Mesendoderm (in vitro differentiated cells): ENCODE measurements around the gene ALK.
A peak's percentile ranks its signal among the peaks of the same experiment; 100 is the strongest.

ENCODE experiments used
- DNase-seq: peaks from one replicate; pipeline ENCODE4 v3.0.0; 2013
- H2AK5ac ChIP-seq: 2 replicates; pipeline ENCODE4 v1.6.1; 2013; ENCODE audit warnings: low read length, inconsistent platforms
- H2BK120ac ChIP-seq: 2 replicates; pipeline ENCODE4 v1.6.1; 2013; ENCODE audit warnings: low read depth, mild to moderate bottlenecking, low read length, moderate library complexity, mixed read lengths
- H2BK15ac ChIP-seq: replicated peaks from 2 replicates; pipeline ENCODE4 v1.6.1; 2013; ENCODE audit warnings: low read depth, mild to moderate bottlenecking, moderate library complexity
- H2BK5ac ChIP-seq: 2 replicates; pipeline ENCODE4 v1.6.1; 2013; ENCODE audit warnings: low read length, inconsistent platforms
- H3K18ac ChIP-seq: 2 replicates; pipeline ENCODE4 v1.6.1; 2013; ENCODE audit warnings: mild to moderate bottlenecking, low read length, mixed read lengths
- H3K23ac ChIP-seq: one replicate; pipeline ENCODE4 v1.6.1; 2013; ENCODE audit warnings: low read length
- H3K27ac ChIP-seq: 2 replicates; pipeline ENCODE4 v1.5.1; 2013; ENCODE audit warnings: low read depth, mild to moderate bottlenecking, inconsistent platforms, low read length, moderate library complexity
- H3K27me3 ChIP-seq: 2 replicates; pipeline ENCODE4 v1.6.1; 2013; ENCODE audit warnings: low read length, control low read depth, mild to moderate bottlenecking, inconsistent platforms; ENCODE audit not compliant: insufficient read depth, poor library complexity
- H3K36me3 ChIP-seq: 2 replicates; pipeline ENCODE4 v1.6.1; 2013; ENCODE audit warnings: low read length, inconsistent platforms; ENCODE audit not compliant: control insufficient read depth, insufficient read depth
- H3K4ac ChIP-seq: one replicate; pipeline ENCODE4 v1.6.1; 2013; ENCODE audit warnings: low read depth, mild to moderate bottlenecking, low read length, moderate library complexity
- H3K4me1 ChIP-seq: 2 replicates; pipeline ENCODE4 v1.6.1; 2013; ENCODE audit warnings: low read depth, low read length, inconsistent platforms; ENCODE audit not compliant: control insufficient read depth
- H3K4me2 ChIP-seq: 2 replicates; pipeline ENCODE4 v1.6.1; 2013; ENCODE audit warnings: low read length
- H3K4me3 ChIP-seq: 2 replicates; pipeline ENCODE4 v1.5.1; 2013; ENCODE audit warnings: mild to moderate bottlenecking, low read length
- H3K56ac ChIP-seq: one replicate; pipeline ENCODE4 v1.6.1; 2013; ENCODE audit warnings: low read length
- H3K79me1 ChIP-seq: 2 replicates; pipeline ENCODE4 v1.6.1; 2013; ENCODE audit warnings: low read length, inconsistent platforms
- H3K79me2 ChIP-seq: 2 replicates; pipeline ENCODE4 v1.6.1; 2013; ENCODE audit warnings: mild to moderate bottlenecking, low read length; ENCODE audit not compliant: control insufficient read depth, insufficient read depth
- H3K9ac ChIP-seq: 2 replicates; pipeline ENCODE4 v1.6.1; 2013; ENCODE audit warnings: low read length, inconsistent platforms
- H4K5ac ChIP-seq: one replicate; pipeline ENCODE4 v1.6.1; 2013; ENCODE audit warnings: low read length
- H4K8ac ChIP-seq: one replicate; pipeline ENCODE4 v1.6.1; 2013; ENCODE audit warnings: low read depth, mild to moderate bottlenecking, control low read depth, low read length, moderate library complexity
- WGBS: extraction: QIAGEN DNeasy Blood & Tissue Kit; methylation state at CpG from one replicate; pipeline ENCODE4 v1.1.7; 2013; ENCODE audit warnings: low lambda C conversion rate, missing lambda C conversion rate; ENCODE audit not compliant: insufficient coverage; ENCODE audit errors: extremely low coverage; 5-methylcytosine and 5-hydroxymethylcytosine counted together

The ALK gene

GRCh38 chr2:29657674-29658073 lies 263.7 kb downstream of the ALK start:
- no peak overlapping the region for H2BK5ac ChIP-seq
- no peaks in the 10 kb centered on the region for H3K79me1 ChIP-seq
- H3K56ac ChIP-seq, result no peak overlapping the region
- no peaks in the 10 kb centered on the region for H3K4me1 ChIP-seq
- H3K27me3 ChIP-seq, result no peaks in the 10 kb centered on the region
- no peak overlapping the region for H4K8ac ChIP-seq
- no peak overlapping the region for H3K4me3 ChIP-seq
- H3K27ac ChIP-seq, result no peak overlapping the region
- H2BK15ac ChIP-seq, result no peak overlapping the region
- WGBS, result no CpG with 5 or more reads among the region's 4 CpGs
- H3K4me2 ChIP-seq, result no peak overlapping the region
- no peaks in the 10 kb centered on the region for H3K36me3 ChIP-seq
- no peak overlapping the region for H4K5ac ChIP-seq
- DNase-seq, result no peak
- H3K9ac ChIP-seq, result no peak overlapping the region
- no peak overlapping the region for H2AK5ac ChIP-seq
- H3K4ac ChIP-seq, result no peak overlapping the region
- H3K18ac ChIP-seq, result no peak overlapping the region
- H3K23ac ChIP-seq, result no peak overlapping the region
- H3K79me2 ChIP-seq, result no peaks in the 10 kb centered on the region
- no peak overlapping the region for H2BK120ac ChIP-seq

GRCh38 chr2:29655391-29656086 lies 265.8 kb downstream of the ALK start:
- no peak overlapping the region for H3K9ac ChIP-seq
- H3K4ac ChIP-seq, result no peak overlapping the region
- no peaks in the 10 kb centered on the region for H3K79me1 ChIP-seq
- no peaks in the 10 kb centered on the region for H3K27me3 ChIP-seq
- H3K4me2 ChIP-seq, result no peak overlapping the region
- no peak overlapping the region for H3K18ac ChIP-seq
- H3K27ac ChIP-seq, result no peak overlapping the region
- H3K23ac ChIP-seq, result no peak overlapping the region
- no peak for DNase-seq
- H4K5ac ChIP-seq, result no peak overlapping the region
- H3K4me1 ChIP-seq, result no peaks in the 10 kb centered on the region
- H3K36me3 ChIP-seq, result no peaks in the 10 kb centered on the region
- WGBS, result no CpG with 5 or more reads among the region's 3 CpGs
- H2AK5ac ChIP-seq, result no peak overlapping the region
- H2BK15ac ChIP-seq, result no peak overlapping the region
- no peaks in the 10 kb centered on the region for H3K79me2 ChIP-seq
- H2BK120ac ChIP-seq, result no peak overlapping the region
- H4K8ac ChIP-seq, result no peak overlapping the region
- H3K56ac ChIP-seq, result no peak overlapping the region
- H2BK5ac ChIP-seq, result no peak overlapping the region
- H3K4me3 ChIP-seq, result no peak overlapping the region

GRCh38 chr2:29650631-29651097 lies 270.7 kb downstream of the ALK start:
- no peak overlapping the region for H3K56ac ChIP-seq
- H3K4me1 ChIP-seq, result no peaks in the 10 kb centered on the region
- DNase-seq, result peak; percentile 10
- no peak overlapping the region for H2BK120ac ChIP-seq
- no peak overlapping the region for H3K23ac ChIP-seq
- H3K9ac ChIP-seq, result no peak overlapping the region
- WGBS, result no CpG with 5 or more reads among the region's 8 CpGs
- no peak overlapping the region for H2AK5ac ChIP-seq
- H3K4ac ChIP-seq, result no peak overlapping the region
- H3K4me2 ChIP-seq, result no peak overlapping the region
- H3K18ac ChIP-seq, result no peak overlapping the region
- no peak overlapping the region for H3K27ac ChIP-seq
- H2BK5ac ChIP-seq, result no peak overlapping the region
- no peak overlapping the region for H3K4me3 ChIP-seq
- no peak overlapping the region for H4K8ac ChIP-seq
- no peaks in the 10 kb centered on the region for H3K79me2 ChIP-seq
- no peaks in the 10 kb centered on the region for H3K27me3 ChIP-seq
- H3K36me3 ChIP-seq, result no peaks in the 10 kb centered on the region
- no peak overlapping the region for H2BK15ac ChIP-seq
- H3K79me1 ChIP-seq, result no peaks in the 10 kb centered on the region
- H4K5ac ChIP-seq, result no peak overlapping the region

GRCh38 chr2:29644949-29645348 lies 276.4 kb downstream of the ALK start:
- no peak overlapping the region for H3K27ac ChIP-seq
- H2BK120ac ChIP-seq, result no peak overlapping the region
- H3K79me2 ChIP-seq, result no peaks in the 10 kb centered on the region
- no peaks in the 10 kb centered on the region for H3K36me3 ChIP-seq
- no peak overlapping the region for H3K4me2 ChIP-seq
- H3K4ac ChIP-seq, result no peak overlapping the region
- H3K56ac ChIP-seq, result no peak overlapping the region
- H2AK5ac ChIP-seq, result no peak overlapping the region
- no peak overlapping the region for H3K23ac ChIP-seq
- no peaks in the 10 kb centered on the region for H3K27me3 ChIP-seq
- DNase-seq, result no peak
- no peak overlapping the region for H2BK15ac ChIP-seq
- H4K5ac ChIP-seq, result no peak overlapping the region
- no peak overlapping the region for H3K4me3 ChIP-seq
- H3K4me1 ChIP-seq, result no peaks in the 10 kb centered on the region
- no CpG with 5 or more reads among the region's 1 CpG for WGBS
- H3K9ac ChIP-seq, result no peak overlapping the region
- H3K18ac ChIP-seq, result no peak overlapping the region
- H4K8ac ChIP-seq, result no peak overlapping the region
- H3K79me1 ChIP-seq, result no peaks in the 10 kb centered on the region
- H2BK5ac ChIP-seq, result no peak overlapping the region

GRCh38 chr2:29643196-29643595 lies 278.2 kb downstream of the ALK start:
- H4K8ac ChIP-seq, result no peak overlapping the region
- no peaks in the 10 kb centered on the region for H3K4me1 ChIP-seq
- H3K4ac ChIP-seq, result no peak overlapping the region
- no peaks in the 10 kb centered on the region for H3K27me3 ChIP-seq
- no peak overlapping the region for H3K9ac ChIP-seq
- H3K79me1 ChIP-seq, result no peaks in the 10 kb centered on the region
- H3K79me2 ChIP-seq, result no peaks in the 10 kb centered on the region
- no peak overlapping the region for H2BK15ac ChIP-seq
- no peak overlapping the region for H2BK120ac ChIP-seq
- no peak overlapping the region for H2AK5ac ChIP-seq
- no peak overlapping the region for H3K23ac ChIP-seq
- no peak overlapping the region for H3K18ac ChIP-seq
- H3K36me3 ChIP-seq, result no peaks in the 10 kb centered on the region
- no peak overlapping the region for H3K4me3 ChIP-seq
- no peak overlapping the region for H3K27ac ChIP-seq
- H3K4me2 ChIP-seq, result no peak overlapping the region
- H4K5ac ChIP-seq, result no peak overlapping the region
- H3K56ac ChIP-seq, result no peak overlapping the region
- H2BK5ac ChIP-seq, result no peak overlapping the region
- no peak for DNase-seq

- H3K36me3 ChIP-seq, result no peaks in the 10 kb centered on the region
- H2AK5ac ChIP-seq, result no peak overlapping the region
- WGBS, result no CpG with 5 or more reads among the region's 5 CpGs
- no peak overlapping the region for H3K56ac ChIP-seq
- no peaks in the 10 kb centered on the region for H3K27me3 ChIP-seq
- no peaks in the 10 kb centered on the region for H3K79me2 ChIP-seq
- no peak overlapping the region for H3K18ac ChIP-seq
- H2BK5ac ChIP-seq, result no peak overlapping the region
- H3K4me3 ChIP-seq, result no peak overlapping the region
- H2BK120ac ChIP-seq, result no peak overlapping the region
- H3K23ac ChIP-seq, result no peak overlapping the region
- no peak overlapping the region for H4K8ac ChIP-seq
- no peak overlapping the region for H3K9ac ChIP-seq
- H3K4me2 ChIP-seq, result no peak overlapping the region
- no peak for DNase-seq
- no peak overlapping the region for H4K5ac ChIP-seq
- H3K27ac ChIP-seq, result no peak overlapping the region
- H3K4me1 ChIP-seq, result no peaks in the 10 kb centered on the region
- no peak overlapping the region for H3K4ac ChIP-seq
- no peaks in the 10 kb centered on the region for H3K79me1 ChIP-seq
- H2BK15ac ChIP-seq, result no peak overlapping the region
Measured at GRCh38 chr2:29640360-29640759, 281.0 kb downstream of the ALK start.
